ENCODE measurements around the gene ETV5. TPM values are rescaled to one million over a fixed set of nuclear protein-coding genes. Genes with fewer than 3 reads are reported as not detected.
"Not testable (repeated sequence)": the region's sequence is repeated elsewhere in the genome, so short reads cannot be mapped to it uniquely, and the experiment has no call there.

Gene ETV5
- total and polyA plus RNA-seq, 4 donors, result 19.1 to 42.7 (median 27.7) TPM

- no peak for DNase-seq (ENCODE audit: low read depth in 4 of 6, low spot score in 6 of 6)
Measured at GRCh38 chr3:186021673-186022362, 87.1 kb downstream of the ETV5 start.

GRCh38 chr3:186021250-186021649 is 87.6 kb downstream of the ETV5 start:
- H3K4me1 ChIP-seq (ENCODE audit: control insufficient read depth, insufficient read depth, low read length); DNase-seq (ENCODE audit: low read depth in 4 of 6, low spot score in 6 of 6); H3K36me3 ChIP-seq (ENCODE audit: control insufficient read depth, insufficient read depth, low read length); H3K9me3 ChIP-seq (ENCODE audit: control insufficient read depth, insufficient read depth, low read length); H3K4me3 ChIP-seq (ENCODE audit: low read depth, low read length); H3K27ac ChIP-seq (ENCODE audit: low read depth, low read length); H3K27me3 ChIP-seq (ENCODE audit: control insufficient read depth, insufficient read depth, low read length): not testable (repeated sequence)
- WGBS (ENCODE audit: insufficient coverage), result no CpG with 5 or more reads among the region's 6 CpGs

More at GRCh38 chr3:186021673-186022362, 87.1 kb downstream of the ETV5 start:
- Histone ChIP-seq H3K36me3 (ENCODE audit: control insufficient read depth, insufficient read depth, low read length) (no peaks in the 10 kb centered on the region), H3K27me3 (ENCODE audit: control insufficient read depth, insufficient read depth, low read length) (no peaks in the 10 kb centered on the region), H3K4me3 (ENCODE audit: low read depth, low read length) (no peak overlapping the region), H3K4me1 (ENCODE audit: control insufficient read depth, insufficient read depth, low read length) (no peaks in the 10 kb centered on the region), H3K9me3 (ENCODE audit: control insufficient read depth, insufficient read depth, low read length) (peaks cover under 1% of the 10 kb centered on the region), H3K27ac (ENCODE audit: low read depth, low read length) (no peak overlapping the region)
- 85% methylated on average over 3 of the region's 8 CpGs for WGBS (ENCODE audit: insufficient coverage)

GRCh38 chr3:186019288-186019687 is 89.6 kb downstream of the ETV5 start:
- not testable (repeated sequence) for H3K27ac ChIP-seq (ENCODE audit: low read depth, low read length); H3K9me3 ChIP-seq (ENCODE audit: control insufficient read depth, insufficient read depth, low read length); H3K4me3 ChIP-seq (ENCODE audit: low read depth, low read length); H3K36me3 ChIP-seq (ENCODE audit: control insufficient read depth, insufficient read depth, low read length); H3K27me3 ChIP-seq (ENCODE audit: control insufficient read depth, insufficient read depth, low read length); DNase-seq (ENCODE audit: low read depth in 4 of 6, low spot score in 6 of 6); H3K4me1 ChIP-seq (ENCODE audit: control insufficient read depth, insufficient read depth, low read length)
- WGBS (ENCODE audit: insufficient coverage), result 80% methylated on average over 1 of the region's 2 CpGs

- Histone ChIP-seq H3K4me3 (ENCODE audit: low read depth, low read length) (no peak overlapping the region), H3K27ac (ENCODE audit: low read depth, low read length) (no peak overlapping the region), H3K9me3 (ENCODE audit: control insufficient read depth, insufficient read depth, low read length) (peaks cover 2% of the 10 kb centered on the region), H3K4me1 (ENCODE audit: control insufficient read depth, insufficient read depth, low read length) (no peaks in the 10 kb centered on the region), H3K36me3 (ENCODE audit: control insufficient read depth, insufficient read depth, low read length) (no peaks in the 10 kb centered on the region), H3K27me3 (ENCODE audit: control insufficient read depth, insufficient read depth, low read length) (no peaks in the 10 kb centered on the region)
- no peak for DNase-seq (ENCODE audit: low read depth in 4 of 6, low spot score in 6 of 6)
- WGBS (ENCODE audit: insufficient coverage), result no CpG with 5 or more reads among the region's 3 CpGs
Measured at GRCh38 chr3:186014866-186015265, 94.0 kb downstream of the ETV5 start.

DNA sequence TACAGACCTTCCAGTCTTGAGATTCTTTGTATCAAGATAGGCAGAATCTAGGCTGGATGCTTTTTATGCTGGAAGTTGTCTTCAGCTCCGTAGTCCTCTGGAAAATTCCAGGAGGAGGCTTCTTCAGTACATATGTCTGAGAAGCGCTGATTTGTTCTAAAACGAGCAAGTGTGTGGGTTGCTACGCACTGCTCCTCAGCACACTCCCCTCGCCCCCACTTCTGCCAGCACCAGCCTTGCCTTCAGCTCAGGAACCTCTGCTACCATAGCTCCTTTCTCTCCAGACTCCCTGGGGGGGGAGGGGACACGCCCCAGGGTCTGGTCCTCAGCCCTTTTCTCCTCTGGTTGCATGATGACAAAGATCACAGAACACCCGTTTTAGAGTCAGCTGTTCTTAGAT is 95.6 kb downstream of the ETV5 start:
- no peaks in the 10 kb centered on the region for H3K4me1 ChIP-seq (ENCODE audit: control insufficient read depth, insufficient read depth, low read length)
- no peak overlapping the region for H3K27ac ChIP-seq (ENCODE audit: low read depth, low read length)
- DNase-seq (ENCODE audit: low read depth in 4 of 6, low spot score in 6 of 6), result no peak
- no peak overlapping the region for H3K4me3 ChIP-seq (ENCODE audit: low read depth, low read length)
- 51% methylated on average over 5 of the region's 7 CpGs for WGBS (ENCODE audit: insufficient coverage)
- no peaks in the 10 kb centered on the region for H3K27me3 ChIP-seq (ENCODE audit: control insufficient read depth, insufficient read depth, low read length)
- no peaks in the 10 kb centered on the region for H3K36me3 ChIP-seq (ENCODE audit: control insufficient read depth, insufficient read depth, low read length)
- H3K9me3 ChIP-seq (ENCODE audit: control insufficient read depth, insufficient read depth, low read length), result peaks cover 2% of the 10 kb centered on the region

DNA sequence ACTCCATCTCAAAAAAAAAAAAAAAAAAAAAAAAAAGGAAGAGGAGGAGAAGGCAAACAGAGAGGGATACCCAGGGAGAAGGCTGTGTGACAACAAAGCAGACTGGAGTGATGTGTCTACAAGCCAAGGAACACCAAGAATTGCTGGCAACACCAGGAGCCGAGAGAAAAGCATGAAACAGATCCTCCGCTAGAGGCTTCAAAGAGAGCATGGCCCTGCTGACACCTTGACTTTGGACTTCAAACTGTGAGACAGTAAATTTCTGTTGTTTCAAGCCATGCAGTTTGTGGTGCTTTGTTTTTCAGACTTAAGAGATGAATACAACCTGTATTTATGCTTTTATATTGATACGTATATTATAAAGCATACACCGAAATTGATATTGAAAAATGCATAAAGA is 96.8 kb downstream of the ETV5 start:
- no peak for DNase-seq (ENCODE audit: low read depth in 4 of 6, low spot score in 6 of 6)
- Histone ChIP-seq H3K4me1 (ENCODE audit: control insufficient read depth, insufficient read depth, low read length) (no peaks in the 10 kb centered on the region), H3K27ac (ENCODE audit: low read depth, low read length) (no peak overlapping the region), H3K4me3 (ENCODE audit: low read depth, low read length) (no peak overlapping the region), H3K9me3 (ENCODE audit: control insufficient read depth, insufficient read depth, low read length) (peaks cover 2% of the 10 kb centered on the region), H3K36me3 (ENCODE audit: control insufficient read depth, insufficient read depth, low read length) (no peaks in the 10 kb centered on the region), H3K27me3 (ENCODE audit: control insufficient read depth, insufficient read depth, low read length) (no peaks in the 10 kb centered on the region)
- WGBS (ENCODE audit: insufficient coverage), result 56% methylated on average over 1 of the region's 4 CpGs

GRCh38 chr3:186004671-186005070 is 104.2 kb downstream of the ETV5 start:
- no peak for DNase-seq (ENCODE audit: low read depth in 4 of 6, low spot score in 6 of 6)
- no peaks in the 10 kb centered on the region for H3K36me3 ChIP-seq (ENCODE audit: control insufficient read depth, insufficient read depth, low read length)
- no peaks in the 10 kb centered on the region for H3K4me1 ChIP-seq (ENCODE audit: control insufficient read depth, insufficient read depth, low read length)
- WGBS (ENCODE audit: insufficient coverage), result 100% methylated on average over 1 of the region's 7 CpGs
- no peaks in the 10 kb centered on the region for H3K9me3 ChIP-seq (ENCODE audit: control insufficient read depth, insufficient read depth, low read length)
- H3K27me3 ChIP-seq (ENCODE audit: control insufficient read depth, insufficient read depth, low read length), result no peaks in the 10 kb centered on the region
- no peak overlapping the region for H3K4me3 ChIP-seq (ENCODE audit: low read depth, low read length)
- no peak overlapping the region for H3K27ac ChIP-seq (ENCODE audit: low read depth, low read length)

DNA sequence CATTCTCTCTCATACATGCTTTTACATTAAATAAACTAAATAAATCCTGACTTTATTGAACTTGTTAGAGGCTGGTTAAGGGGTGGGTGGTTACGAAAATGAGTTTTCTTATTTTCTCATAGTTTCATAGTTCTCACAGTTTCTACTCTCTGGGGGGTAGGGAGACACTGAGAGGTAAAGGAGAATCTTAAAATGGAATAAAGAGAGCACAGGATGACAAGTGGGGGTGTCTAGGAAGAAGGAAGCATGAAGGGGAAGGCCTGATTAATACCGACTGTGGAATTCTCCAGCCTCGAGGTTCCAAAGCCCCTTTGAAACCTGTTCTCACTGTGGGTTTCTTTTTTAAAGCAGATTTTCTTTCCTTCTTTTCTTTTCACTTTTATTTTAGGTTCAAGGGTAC is 104.7 kb downstream of the ETV5 start:
- Histone ChIP-seq H3K27me3 (ENCODE audit: control insufficient read depth, insufficient read depth, low read length) (no peaks in the 10 kb centered on the region), H3K4me3 (ENCODE audit: low read depth, low read length) (no peak overlapping the region), H3K4me1 (ENCODE audit: control insufficient read depth, insufficient read depth, low read length) (no peaks in the 10 kb centered on the region), H3K9me3 (ENCODE audit: control insufficient read depth, insufficient read depth, low read length) (no peaks in the 10 kb centered on the region), H3K27ac (ENCODE audit: low read depth, low read length) (no peak overlapping the region), H3K36me3 (ENCODE audit: control insufficient read depth, insufficient read depth, low read length) (no peaks in the 10 kb centered on the region)
- WGBS (ENCODE audit: insufficient coverage), result no CpG with 5 or more reads among the region's 3 CpGs
- DNase-seq (ENCODE audit: low read depth in 4 of 6, low spot score in 6 of 6), result no peak

DNA sequence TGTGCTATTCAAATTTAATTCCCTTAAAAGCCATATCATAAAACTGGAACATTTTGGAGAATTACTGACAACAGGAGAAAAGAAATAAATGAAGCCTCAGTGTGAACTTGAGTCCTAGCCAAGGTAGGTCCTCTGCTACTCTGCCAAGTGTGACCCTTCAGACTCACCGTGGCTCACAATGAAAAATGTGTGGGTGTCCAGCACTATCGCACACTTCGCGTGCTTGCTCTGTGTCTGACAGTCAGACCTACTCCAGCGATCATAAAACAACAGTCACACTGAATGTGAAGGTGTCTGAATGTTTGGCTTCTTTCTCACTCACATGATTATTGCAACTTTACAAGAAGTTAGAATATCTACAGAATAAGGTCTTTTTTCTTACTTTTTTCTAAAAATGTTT is 105.3 kb downstream of the ETV5 start:
- DNase-seq (ENCODE audit: low read depth in 4 of 6, low spot score in 6 of 6), result no peak
- no peaks in the 10 kb centered on the region for H3K27me3 ChIP-seq (ENCODE audit: control insufficient read depth, insufficient read depth, low read length)
- H3K36me3 ChIP-seq (ENCODE audit: control insufficient read depth, insufficient read depth, low read length), result no peaks in the 10 kb centered on the region
- no peaks in the 10 kb centered on the region for H3K4me1 ChIP-seq (ENCODE audit: control insufficient read depth, insufficient read depth, low read length)
- no peak overlapping the region for H3K4me3 ChIP-seq (ENCODE audit: low read depth, low read length)
- no peak overlapping the region for H3K27ac ChIP-seq (ENCODE audit: low read depth, low read length)
- WGBS (ENCODE audit: insufficient coverage), result no CpG with 5 or more reads among the region's 5 CpGs
- no peaks in the 10 kb centered on the region for H3K9me3 ChIP-seq (ENCODE audit: control insufficient read depth, insufficient read depth, low read length)

DNA sequence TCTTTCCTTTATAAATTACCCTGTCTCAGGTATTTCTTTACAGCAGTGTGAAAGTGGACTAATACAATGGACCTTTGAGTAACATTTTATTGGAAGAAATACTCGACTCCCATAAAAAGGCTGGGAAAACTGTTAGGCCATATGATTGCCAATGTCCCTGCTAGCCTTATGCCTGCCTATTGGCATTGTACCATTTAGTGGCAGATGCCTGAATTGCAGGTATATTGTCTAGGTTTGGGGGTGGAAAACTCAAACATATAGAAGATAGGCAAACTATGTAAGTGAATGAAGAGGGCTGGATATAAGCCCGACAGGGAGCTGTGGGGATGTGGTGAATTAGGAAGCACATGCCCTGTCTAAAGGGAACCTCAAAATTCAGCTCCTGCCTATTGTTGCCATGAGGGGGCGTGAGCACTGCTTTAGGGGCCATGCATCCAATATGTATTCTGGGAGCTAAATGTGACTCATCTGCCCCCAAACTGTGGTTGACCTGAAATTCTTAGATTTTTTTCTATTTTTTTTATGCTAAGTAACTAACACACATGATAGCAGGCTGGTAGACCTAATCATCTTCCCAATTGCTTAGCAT is 105.9 kb downstream of the ETV5 start:
- Histone ChIP-seq H3K4me3 (ENCODE audit: low read depth, low read length) (no peak overlapping the region), H3K36me3 (ENCODE audit: control insufficient read depth, insufficient read depth, low read length) (no peaks in the 10 kb centered on the region), H3K27ac (ENCODE audit: low read depth, low read length) (no peak overlapping the region), H3K27me3 (ENCODE audit: control insufficient read depth, insufficient read depth, low read length) (no peaks in the 10 kb centered on the region), H3K4me1 (ENCODE audit: control insufficient read depth, insufficient read depth, low read length) (no peaks in the 10 kb centered on the region), H3K9me3 (ENCODE audit: control insufficient read depth, insufficient read depth, low read length) (no peaks in the 10 kb centered on the region)
- no peak for DNase-seq (ENCODE audit: low read depth in 4 of 6, low spot score in 6 of 6)
- WGBS (ENCODE audit: insufficient coverage), result 36% methylated on average over 3 of the region's 3 CpGs

Data from spinal cord (tissue), 10 donors.